Superior temporal gyrus (tissue), 1 donor: ENCODE results near the gene ZPBP2.

Experiments
- DNase-seq: peaks from one replicate; pipeline ENCODE4 v3.0.0-alpha.2; 2016; ENCODE audit errors: extremely low spot score

The ZPBP2 gene

DNA sequence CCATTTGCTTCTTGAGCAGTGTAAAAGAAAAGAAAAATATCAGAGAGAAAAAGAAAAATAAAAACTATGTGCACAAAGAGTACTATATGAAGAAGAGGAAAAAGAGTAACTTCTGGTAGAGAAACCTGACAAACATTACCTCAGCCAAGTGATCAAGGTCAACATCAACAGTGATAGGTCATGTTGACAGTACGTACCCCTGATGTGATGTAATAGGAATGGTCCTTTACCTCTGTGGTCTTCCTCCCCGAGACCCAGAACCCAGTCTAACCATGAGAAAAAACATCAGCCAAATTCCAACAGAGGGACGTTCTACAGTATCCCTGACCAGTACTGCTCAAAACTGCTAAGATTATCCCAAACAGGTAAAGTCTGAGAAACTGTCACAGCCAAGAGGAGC lies 46.0 kb downstream of the ZPBP2 start:
- DNase-seq: no peak

DNA sequence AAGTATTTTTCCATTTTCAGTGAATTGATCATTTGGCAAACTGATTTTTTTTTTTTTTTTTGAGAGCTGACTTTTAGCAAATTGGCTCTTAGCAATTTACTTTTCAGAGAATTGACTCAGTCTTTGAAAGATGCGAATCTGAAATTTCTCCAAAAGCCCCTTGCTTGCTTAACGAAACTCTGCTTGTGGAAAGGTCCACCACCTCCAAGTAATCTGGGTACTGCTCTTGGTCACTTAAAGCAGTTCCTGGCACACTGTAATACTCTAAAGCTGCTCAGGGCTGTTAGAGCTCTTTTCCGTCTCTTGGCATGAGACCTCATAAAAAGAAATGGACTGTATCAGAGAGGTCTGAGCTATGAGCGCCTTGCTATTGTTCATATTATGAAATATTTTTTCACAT lies 47.6 kb downstream of the ZPBP2 start:
- no peak for DNase-seq

DNA sequence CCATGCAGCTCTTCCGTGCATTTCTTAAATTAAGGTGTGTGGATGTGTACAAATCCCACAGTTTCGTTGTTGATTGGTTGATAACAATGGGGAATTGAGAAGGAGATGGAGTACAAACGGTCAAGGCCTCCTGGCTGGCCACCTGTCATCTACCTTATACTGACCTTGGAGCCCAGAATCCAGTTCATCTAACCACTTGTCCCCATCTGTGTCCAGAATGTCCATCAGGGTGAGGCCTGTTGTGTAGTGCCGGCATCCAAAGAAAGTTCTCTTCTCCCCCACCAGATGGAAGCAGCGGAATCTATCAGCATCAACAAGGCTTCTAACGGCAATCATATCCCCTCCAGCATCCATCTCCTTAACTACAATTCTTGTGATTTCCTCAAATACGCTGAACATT lies 48.9 kb downstream of the ZPBP2 start:
- no peak for DNase-seq

DNA sequence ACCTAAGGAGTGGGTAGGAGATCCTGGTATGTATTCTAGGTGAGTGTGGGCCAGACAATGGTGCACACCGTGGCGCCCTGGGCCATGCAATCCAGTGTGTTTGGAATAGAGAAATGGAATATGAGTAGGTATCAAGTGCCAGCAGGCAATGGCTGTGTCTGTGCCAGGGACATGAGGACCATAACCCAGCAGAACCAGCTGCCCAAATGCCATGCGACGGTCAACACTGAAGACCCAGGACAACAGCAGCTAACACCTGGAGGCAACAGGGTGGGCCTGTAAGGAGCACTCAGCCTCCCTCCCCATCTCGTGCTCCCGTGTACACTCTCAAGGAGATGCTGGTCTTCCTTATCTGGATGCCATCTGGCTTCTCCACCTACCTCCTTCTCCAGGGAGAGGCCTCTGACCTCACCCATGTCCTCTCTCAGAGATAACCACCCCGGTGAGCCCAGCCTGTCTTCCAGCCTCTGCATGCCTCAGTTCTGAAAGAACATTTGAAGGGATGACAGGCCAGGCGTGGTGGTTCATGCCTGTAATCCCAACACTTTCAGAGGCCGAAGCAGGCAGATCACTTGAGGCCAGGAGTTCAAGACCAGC lies 51.2 kb downstream of the ZPBP2 start:
- no peak for DNase-seq

DNA sequence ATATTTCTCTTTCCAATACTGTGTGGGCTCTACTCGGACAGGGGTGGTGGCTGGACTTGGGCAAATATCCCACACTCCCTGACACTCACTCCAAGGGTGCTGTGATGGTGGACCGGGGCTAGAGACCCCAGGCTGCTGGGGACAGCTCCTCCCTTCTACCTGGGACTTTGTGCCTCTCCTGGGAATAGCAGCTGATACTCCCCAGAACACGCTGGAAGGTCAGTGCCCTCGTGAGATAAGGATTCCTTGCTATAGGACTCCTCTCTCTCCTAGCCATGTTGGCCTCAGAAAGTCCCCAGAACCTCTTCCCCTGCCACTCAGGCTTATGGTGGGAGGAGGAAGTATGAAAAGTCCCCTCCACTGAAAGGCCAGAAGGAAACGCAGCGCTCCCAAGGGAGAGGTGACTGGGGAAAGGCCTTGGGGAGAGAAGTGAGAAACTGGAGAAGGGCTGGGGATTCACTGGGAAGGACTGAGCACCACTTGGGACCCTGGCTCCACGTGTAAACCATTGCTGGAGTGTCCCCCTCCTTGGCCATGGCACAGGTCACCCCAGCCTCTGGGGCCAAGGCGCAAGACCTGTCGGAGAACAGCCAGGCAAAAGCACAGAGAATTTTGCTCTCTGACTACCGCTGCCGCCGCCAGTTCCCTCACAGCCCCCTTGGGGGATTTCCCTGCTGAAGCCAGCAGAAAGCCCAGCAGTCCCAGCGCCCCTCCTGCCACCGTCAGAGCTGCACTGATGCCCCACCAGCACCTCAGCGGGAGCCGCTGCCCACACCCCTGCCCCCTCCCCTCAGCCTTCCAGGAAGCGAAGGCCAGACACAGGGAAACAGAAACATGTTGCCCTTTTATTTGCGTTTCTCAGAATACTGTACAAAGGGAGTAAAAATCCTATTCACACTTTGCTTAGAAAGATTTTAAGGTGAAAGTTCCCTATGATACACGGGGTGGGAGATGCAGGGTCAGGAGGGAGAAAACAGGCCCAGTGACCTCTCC lies 52.5 kb downstream of the ZPBP2 start:
- DNase-seq: no peak

DNA sequence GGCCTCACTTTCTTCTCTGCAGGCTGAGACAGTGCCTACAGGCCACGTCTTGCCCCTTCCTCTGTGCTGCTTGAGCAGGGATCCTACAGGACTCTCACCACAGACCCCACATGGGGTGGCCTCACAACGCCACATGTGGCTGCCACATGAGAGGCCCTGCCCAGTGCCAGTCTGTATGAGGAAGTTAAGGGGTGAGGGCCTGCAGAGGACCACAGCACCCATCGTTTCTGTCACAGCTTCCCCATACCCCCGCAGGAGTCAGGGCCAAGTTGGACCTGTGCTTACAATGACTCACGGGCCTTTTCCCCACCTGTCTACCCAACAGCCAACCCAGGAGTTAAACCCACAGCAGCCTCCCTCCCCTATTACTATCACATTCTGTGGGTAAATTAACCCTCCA lies 53.3 kb downstream of the ZPBP2 start:
- DNase-seq: no peak

DNA sequence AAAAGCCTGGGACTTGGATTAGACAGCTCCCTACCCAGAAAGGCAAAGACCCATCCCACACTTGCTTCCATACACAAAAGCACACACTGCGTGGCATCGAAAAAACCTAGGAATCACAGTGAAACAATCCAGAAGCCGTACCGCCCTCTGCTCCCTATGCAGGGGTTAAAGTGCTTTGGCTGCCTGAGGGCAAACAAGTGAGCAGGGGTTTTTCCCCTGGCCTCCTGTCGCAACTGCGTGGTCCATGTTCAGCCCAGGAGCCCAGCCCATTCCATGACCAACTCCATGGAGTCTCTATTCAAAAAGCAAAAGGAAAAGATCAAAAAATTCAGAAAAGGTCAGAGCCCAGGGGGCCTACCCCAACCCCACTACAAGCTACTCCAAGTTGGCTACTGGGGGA lies 54.0 kb downstream of the ZPBP2 start:
- no peak for DNase-seq

DNA sequence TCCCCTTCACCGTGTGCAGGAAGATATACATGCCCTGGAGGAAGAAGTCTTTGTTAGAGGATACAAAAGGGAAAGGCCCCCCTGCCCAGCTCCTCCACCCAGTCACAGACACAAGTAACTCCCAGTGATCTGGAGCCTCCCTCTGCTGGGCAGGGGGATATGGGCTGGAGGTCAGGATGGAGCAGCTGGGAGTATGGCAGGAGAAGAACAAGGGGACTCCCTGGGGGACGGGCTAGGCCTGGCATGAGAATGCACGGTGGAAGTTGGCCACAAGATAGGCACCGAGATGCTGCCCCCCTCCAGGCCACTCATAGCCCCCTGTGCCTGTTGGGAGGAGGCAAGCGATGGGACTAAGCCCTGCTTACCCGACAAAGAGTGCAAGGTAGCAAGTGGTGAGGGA lies 55.2 kb downstream of the ZPBP2 start:
- DNase-seq: no peak

DNA sequence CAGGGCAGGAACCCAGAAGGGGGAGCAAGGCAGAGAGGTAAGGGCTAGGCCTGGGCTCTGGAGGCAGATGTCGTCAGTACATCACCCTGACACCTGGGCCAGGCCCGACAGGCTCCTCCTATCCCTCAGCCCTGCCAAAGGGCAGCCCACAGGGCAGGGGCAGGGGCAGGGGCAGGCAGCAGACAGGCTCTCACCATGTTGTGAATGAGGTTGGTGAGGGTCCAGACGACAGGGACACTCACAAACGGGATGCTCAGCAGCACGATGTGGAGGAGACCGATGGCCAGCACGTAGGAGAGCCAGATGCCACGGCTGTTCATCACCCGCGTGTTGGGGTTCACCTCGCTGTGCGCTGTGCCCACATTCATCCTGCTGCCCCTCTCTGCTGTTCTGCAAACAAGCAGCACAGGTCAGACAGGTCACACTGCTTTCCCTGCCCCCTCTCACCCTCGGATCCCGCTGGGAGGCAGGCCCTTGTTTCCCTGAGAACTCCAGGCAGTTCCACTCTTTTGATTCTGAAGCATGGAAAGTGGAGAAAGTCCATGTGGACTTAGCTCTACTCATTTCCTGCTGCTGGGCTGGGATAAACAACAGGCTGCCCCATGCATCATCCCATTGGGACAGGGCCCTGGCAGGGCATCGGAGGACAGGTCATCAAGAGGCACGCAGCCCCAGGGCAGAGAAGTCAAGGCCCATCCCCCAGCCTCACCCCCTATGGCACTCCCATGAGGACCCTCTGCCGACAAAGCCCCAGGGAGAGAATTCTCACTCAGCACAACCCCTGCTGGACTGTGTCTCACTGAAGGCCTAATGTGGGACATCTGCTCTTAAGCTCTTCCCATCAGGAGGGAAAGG lies 56.1 kb downstream of the ZPBP2 start:
- DNase-seq: no peak

DNA sequence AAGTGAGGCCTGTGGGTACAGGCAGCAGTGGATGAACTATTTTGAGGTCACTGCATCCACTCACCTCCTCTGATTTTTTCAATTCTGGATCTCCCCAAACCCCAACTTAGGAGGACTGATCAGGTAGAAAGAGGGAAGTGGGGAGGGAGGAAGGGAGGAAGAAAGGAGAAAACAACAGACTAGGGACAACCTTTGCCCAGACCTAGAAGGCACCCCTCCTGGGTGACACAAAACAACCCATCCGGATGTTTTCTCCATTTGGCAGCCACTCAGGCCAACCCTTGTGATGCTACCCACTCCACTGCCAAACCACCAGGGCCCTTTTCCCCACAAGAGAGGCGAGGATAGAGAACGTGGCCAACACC lies 56.7 kb downstream of the ZPBP2 start:
- DNase-seq: no peak

DNA sequence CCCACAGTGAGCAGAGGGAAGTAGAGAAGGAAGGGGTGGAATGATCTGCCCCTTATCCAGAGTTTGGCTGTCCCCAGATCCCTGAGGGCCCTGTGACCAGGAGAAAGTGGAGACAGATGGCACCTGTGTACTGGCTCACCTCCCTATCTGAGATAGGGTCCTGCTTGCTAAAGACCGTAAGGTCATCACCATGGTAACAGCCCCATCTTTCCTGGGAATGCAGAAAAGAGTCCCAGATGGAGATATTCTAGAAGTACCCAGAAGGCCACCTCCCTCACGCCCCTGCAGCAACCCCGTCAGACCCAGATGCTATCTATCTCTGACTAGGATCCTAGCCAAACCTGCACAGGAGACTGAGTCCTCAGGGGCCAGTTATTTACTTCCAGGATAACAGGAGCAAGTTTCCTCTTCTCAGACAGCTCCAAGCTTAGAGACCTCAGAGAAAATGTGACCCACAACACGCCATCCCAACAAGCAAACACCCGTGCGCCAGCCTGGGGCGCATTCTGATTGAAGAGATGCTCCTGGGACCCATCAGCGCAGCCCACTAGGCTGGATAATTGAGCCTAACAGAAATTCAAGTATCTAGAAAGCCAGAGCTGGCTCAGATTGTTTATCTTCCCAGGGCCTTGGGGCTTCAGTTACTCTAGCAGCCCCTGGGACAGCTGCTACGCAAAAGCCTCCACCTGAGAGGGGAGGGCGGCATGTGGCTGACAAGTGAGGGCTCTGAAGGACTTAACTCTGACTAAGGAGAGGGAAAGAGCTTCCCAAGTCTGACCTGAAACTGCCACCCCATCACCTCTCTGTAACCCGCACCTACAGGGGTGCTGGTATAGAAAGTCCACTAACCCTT lies 57.5 kb downstream of the ZPBP2 start:
- no peak for DNase-seq

DNA sequence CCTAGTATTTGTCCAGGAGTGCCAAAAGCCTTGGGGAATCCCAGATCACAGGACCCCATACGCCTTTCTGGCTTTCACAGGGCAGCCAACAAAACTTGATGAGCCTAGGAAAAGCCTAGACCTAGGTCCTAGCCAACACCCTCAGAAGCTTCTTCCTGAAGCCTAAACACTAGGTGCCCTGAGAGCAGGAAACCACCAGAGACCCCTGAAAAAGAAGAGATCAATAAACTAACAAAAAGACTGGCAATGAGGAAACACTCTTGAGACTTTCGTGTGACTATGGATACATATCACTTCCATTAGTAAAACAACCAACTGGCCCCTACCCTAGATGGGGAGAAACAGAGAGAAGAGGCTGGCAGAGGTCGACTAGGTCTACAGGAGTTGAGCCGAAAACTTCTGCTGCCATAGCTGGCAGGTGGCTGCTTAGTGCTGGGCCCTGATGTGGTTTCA lies 58.2 kb downstream of the ZPBP2 start:
- no peak for DNase-seq

DNA sequence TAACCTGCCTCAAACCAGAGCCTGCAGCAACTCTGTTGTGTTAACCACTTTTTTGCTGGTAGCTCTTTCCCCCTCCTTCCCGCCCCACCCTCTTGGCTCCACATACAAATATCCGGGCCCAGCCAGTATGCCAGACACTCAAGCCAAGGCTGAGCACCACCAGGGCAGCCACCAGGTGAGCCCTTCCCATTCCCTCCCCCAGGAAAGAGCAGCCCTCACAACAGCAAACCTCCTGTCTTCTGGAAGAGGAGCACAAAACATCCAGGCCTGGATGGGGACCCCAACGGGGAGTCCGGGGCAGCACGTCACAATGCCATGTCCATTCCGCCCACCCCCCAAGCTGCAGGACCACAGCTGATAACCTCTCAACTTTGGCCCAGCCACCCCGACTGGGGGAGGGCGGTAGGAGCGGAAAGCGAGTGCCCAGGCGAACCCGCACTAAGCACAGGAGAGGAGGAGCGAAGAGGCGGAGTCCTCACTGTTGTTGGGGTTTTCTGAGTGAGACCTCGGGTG lies 58.6 kb downstream of the ZPBP2 start:
- DNase-seq: no peak
